Testis (tissue), 3 donors: ENCODE measurements around the gene DDX19B. TPM values are rescaled to one million over a fixed set of nuclear protein-coding genes. Genes with fewer than 3 reads are reported as not detected.

Experiments used
- DNase-seq: peaks from one replicate; pipeline ENCODE4 v3.0.0-alpha.2; 2019
- H3K27ac ChIP-seq, 2 donors: fragments of 200-600 bp; sonication (generic); one replicate each; pipeline ENCODE4 v1.5.1; 2019
- H3K27me3 ChIP-seq: fragments of 200-600 bp; sonication (generic); one replicate; pipeline ENCODE4 v1.5.1; 2019
- H3K36me3 ChIP-seq: fragments of 200-600 bp; sonication (generic); one replicate; pipeline ENCODE4 v1.5.1; 2017; ENCODE audit warnings: low read depth; ENCODE audit errors: missing control alignments
- H3K4me1 ChIP-seq: fragments of 200-600 bp; sonication (generic); one replicate; pipeline ENCODE4 v1.5.1; 2019
- H3K4me3 ChIP-seq, 2 donors: fragments of 200-600 bp; sonication (generic); one replicate each; pipeline ENCODE4 v1.5.1; 2017 to 2019
- H3K9me3 ChIP-seq: fragments of 200-600 bp; sonication (generic); one replicate; pipeline ENCODE4 v1.5.1; 2017
- POLR2A ChIP-seq: fragments of 450-650 bp; IDR thresholded peaks from one replicate; pipeline ENCODE4 v1.6.1; 2017; ENCODE audit warnings: antibody characterized with exemption, mild to moderate bottlenecking, moderate library complexity
- WGBS, 2 donors: methylation state at CpG; one replicate each; pipeline ENCODE4 v1.1.5; 2018; 5-methylcytosine and 5-hydroxymethylcytosine counted together
- intact Hi-C: fragments of 100-400 bp; cut with DNase I; formaldehyde crosslinking; loops from one replicate; pipeline ENCODE4 v1.15.1; 2023; ENCODE audit warnings: low total_unique reads
- polyA plus RNA-seq: library from polyadenylated mRNA; stranded (reverse); fragments of 350-450 nt; fragmentation: Illumina TruSeq; extraction: RNeasy Lipid Tissue Mini Kit (QIAGEN cat#74804); gene quantifications from one replicate; pipeline ENCODE4 v1.2.3, GENCODE V29; 2014; ENCODE audit warnings: low read depth, low replicate concordance; ENCODE audit not compliant: insufficient read depth
- total RNA-seq, 2 donors: library from RNA; depleted of rRNA; stranded (reverse); fragments of >200 nt; gene quantifications; one replicate each; pipeline ENCODE4 v1.2.3, GENCODE V29; 2016
- TF ChIP-seq, protein P1 (sequence below), 3 experiments: fragments of 450-650 bp in 2 of 3; fragments of 200-600 bp in 1 of 3; sonication (generic) in 1 of 3; IDR thresholded peaks; one replicate each; pipeline ENCODE4 v1.5.1; 2016 to 2019; ENCODE audit warnings: antibody characterized with exemption in 3 of 3, mild to moderate bottlenecking in 2 of 3, moderate library complexity in 1 of 3

Gene DDX19B
- total and polyA plus RNA-seq, 3 donors from 2014 or later = 59.5 to 123 (median 80.2) TPM

DNA sequence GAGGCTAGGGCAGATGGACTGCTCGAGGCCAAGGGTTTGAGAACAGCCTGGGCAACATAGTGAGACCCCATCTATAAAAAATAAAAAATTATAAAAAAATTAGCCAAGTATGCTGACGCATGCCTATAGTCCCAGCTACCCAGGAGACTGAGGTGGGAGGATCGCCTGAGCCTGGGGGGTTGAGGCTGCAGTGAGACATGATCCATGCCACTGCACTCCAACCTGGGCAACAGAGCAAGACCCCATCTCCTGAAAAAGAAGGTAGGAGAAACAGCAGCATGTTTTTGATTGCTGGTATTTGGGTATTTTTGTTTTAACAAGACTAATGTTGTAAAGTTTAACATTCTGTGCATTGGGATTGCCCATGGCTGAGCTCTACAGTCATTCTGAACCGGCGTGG is 38.8 kb downstream of the DDX19B start:
- Histone ChIP-seq H3K27me3 (no peaks in the 10 kb centered on the region), H3K4me3 (no peak overlapping the region), H3K9me3 (no peaks in the 10 kb centered on the region), H3K4me1 (no peaks in the 10 kb centered on the region), H3K36me3 (no peaks in the 10 kb centered on the region), H3K27ac (no peak overlapping the region)
- WGBS, 2 donors = 93 to 96% methylated on average over 5 of the region's 5 CpGs
- TF ChIP-seq, protein P1, sequence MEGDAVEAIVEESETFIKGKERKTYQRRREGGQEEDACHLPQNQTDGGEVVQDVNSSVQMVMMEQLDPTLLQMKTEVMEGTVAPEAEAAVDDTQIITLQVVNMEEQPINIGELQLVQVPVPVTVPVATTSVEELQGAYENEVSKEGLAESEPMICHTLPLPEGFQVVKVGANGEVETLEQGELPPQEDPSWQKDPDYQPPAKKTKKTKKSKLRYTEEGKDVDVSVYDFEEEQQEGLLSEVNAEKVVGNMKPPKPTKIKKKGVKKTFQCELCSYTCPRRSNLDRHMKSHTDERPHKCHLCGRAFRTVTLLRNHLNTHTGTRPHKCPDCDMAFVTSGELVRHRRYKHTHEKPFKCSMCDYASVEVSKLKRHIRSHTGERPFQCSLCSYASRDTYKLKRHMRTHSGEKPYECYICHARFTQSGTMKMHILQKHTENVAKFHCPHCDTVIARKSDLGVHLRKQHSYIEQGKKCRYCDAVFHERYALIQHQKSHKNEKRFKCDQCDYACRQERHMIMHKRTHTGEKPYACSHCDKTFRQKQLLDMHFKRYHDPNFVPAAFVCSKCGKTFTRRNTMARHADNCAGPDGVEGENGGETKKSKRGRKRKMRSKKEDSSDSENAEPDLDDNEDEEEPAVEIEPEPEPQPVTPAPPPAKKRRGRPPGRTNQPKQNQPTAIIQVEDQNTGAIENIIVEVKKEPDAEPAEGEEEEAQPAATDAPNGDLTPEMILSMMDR (IDR thresholded peaks at IDR 0.05) = no peak
- TF ChIP-seq POLR2A = no peak
- no peak for DNase-seq
- intact Hi-C loops = no loop called here

DNA sequence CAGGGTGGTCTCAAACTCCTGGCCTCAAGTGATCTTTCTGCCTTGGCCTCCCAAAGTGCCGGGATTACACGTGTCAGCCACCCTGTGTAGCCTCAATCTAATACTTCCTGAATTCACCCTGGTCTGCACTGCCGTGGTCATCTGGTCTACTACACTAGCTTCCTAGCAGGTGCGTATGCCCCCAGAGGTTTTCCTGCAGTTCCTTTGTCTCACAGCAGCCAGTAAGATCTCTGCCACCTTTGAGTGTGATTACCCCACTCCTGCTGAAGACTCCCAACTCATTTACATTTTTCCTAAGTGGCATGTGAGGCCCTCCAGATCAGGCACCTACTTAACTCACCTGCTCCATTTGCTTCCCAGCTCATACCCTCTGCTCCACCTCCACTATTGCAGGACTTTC is 42.6 kb downstream of the DDX19B start:
- Histone ChIP-seq H3K36me3 (no peaks in the 10 kb centered on the region), H3K4me3 (no peak overlapping the region), H3K27me3 (no peaks in the 10 kb centered on the region), H3K9me3 (no peaks in the 10 kb centered on the region), H3K27ac (no peak overlapping the region), H3K4me1 (no peaks in the 10 kb centered on the region)
- 77 to 88% methylated on average over 4 of the region's 4 CpGs for WGBS, 2 donors
- intact Hi-C loops = no loop called here
- DNase-seq = no peak
- no peak for TF ChIP-seq POLR2A
- TF ChIP-seq, protein P1 (IDR thresholded peaks at IDR 0.05) = no peak

DNA sequence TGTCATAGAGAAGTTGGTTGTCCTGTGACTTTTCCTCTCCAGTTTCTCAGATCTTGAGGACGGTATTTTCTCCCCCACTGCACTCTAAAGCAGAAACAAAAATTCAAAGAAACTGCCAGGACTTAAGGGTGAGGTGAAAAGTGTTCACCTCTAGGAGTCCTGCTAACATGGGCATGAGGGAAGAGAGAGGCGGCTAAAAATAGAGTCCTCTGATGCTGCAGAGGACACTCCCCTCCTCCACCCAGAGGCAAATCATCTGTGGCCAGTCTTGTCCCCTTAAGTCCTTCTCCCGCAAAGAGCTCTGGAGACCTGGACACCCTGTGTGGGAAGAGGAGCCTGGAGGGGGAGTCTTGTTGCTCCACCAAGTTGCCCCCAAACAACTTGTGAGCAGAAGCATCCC is 43.0 kb downstream of the DDX19B start:
- no peaks in the 10 kb centered on the region for H3K4me1 ChIP-seq
- no peak overlapping the region for H3K4me3 ChIP-seq
- WGBS, 2 donors = 74 to 83% methylated on average over 3 of the region's 3 CpGs
- intact Hi-C loops = no loop called here
- H3K9me3 ChIP-seq = no peaks in the 10 kb centered on the region
- H3K36me3 ChIP-seq = no peaks in the 10 kb centered on the region
- H3K27ac ChIP-seq = no peak overlapping the region
- no peak for TF ChIP-seq POLR2A
- TF ChIP-seq, protein P1 (IDR thresholded peaks at IDR 0.05) = no peak
- no peak for DNase-seq
- H3K27me3 ChIP-seq = no peaks in the 10 kb centered on the region

DNA sequence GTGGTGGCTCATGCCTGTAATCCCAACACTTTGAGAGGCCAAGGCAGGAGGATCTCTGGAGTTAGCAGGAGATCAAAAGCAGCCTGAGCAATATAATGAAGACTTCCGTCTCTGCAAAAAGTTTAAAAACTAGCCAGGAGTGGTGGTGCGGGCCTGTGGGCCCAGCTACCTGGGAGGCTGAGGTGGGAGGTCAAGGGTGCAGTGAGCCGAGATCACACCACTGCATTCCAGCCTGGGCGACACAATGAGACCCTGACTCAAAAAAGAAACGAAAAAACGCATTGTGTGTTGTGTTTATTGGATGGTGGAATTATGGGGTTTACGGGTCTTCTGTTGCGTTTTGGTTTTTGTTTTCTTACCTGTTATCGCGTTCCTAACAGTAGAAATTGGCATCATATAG is 46.9 kb downstream of the DDX19B start:
- intact Hi-C loops = no loop called here
- Histone ChIP-seq H3K36me3 (no peaks in the 10 kb centered on the region), H3K4me3 (peak overlapping the region; percentile 79 to 86), H3K27ac (peak overlapping the region; percentile 88 to 90), H3K9me3 (no peaks in the 10 kb centered on the region), H3K27me3 (no peaks in the 10 kb centered on the region), H3K4me1 (peaks cover 16% of the 10 kb centered on the region)
- no peak for TF ChIP-seq POLR2A
- TF ChIP-seq, protein P1 (IDR thresholded peaks at IDR 0.05) = no peak
- no peak for DNase-seq
- WGBS, 2 donors = 60 to 82% methylated on average over 10 of the region's 10 CpGs

DNA sequence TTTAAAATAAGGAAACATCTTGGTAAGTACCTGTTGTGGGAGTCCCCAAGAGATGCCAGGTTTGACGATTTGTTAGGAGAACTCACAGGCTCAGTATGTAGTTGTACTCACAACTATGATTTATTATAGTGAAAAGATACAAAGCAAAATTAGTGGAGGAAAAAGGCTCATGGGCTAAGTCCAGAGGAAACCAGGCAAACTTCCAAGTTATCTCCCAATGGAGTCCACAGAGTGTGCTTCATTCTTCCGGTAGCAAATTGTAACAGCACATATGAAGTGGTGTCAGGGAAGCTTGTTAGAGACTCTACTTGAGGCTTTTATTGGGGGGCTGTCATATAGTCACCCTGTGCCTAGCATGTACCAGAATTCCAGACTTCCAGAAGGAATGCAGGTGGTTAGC is 50.0 kb downstream of the DDX19B start:
- no peak for TF ChIP-seq POLR2A
- TF ChIP-seq, protein P1 (IDR thresholded peaks at IDR 0.05) = no peak
- H3K27me3 ChIP-seq = no peaks in the 10 kb centered on the region
- H3K9me3 ChIP-seq = no peaks in the 10 kb centered on the region
- no peak overlapping the region for H3K27ac ChIP-seq
- DNase-seq = no peak
- no peak overlapping the region for H3K4me3 ChIP-seq
- 26 to 34% methylated on average over 2 of the region's 2 CpGs for WGBS, 2 donors
- peaks cover 16% of the 10 kb centered on the region for H3K4me1 ChIP-seq
- no peaks in the 10 kb centered on the region for H3K36me3 ChIP-seq
- intact Hi-C loops = no loop called here
